Mammary epithelial cell (primary cell): Measurements from ENCODE around the gene MLLT10.

Source experiments
- EZH2 ChIP-seq: IDR thresholded peaks from 2 replicates; pipeline ENCODE4 v1.6.1; 2012; ENCODE audit warnings: low read length, inconsistent platforms, borderline replicate concordance
- TF ChIP-seq, protein P1 (sequence below), 2 donors: IDR thresholded peaks in 1 of 2; conservative IDR thresholded peaks in 1 of 2; 2 replicates each; pipeline ENCODE4 v1.5.1; 2011 to 2012; ENCODE audit warnings: inconsistent platforms in 2 of 2, low read length in 2 of 2, mild to moderate bottlenecking in 2 of 2, control low read depth in 1 of 2, low read depth in 1 of 2; ENCODE audit not compliant: insufficient read depth in 1 of 2; ENCODE audit errors: extremely low read depth in 1 of 2

DNA sequence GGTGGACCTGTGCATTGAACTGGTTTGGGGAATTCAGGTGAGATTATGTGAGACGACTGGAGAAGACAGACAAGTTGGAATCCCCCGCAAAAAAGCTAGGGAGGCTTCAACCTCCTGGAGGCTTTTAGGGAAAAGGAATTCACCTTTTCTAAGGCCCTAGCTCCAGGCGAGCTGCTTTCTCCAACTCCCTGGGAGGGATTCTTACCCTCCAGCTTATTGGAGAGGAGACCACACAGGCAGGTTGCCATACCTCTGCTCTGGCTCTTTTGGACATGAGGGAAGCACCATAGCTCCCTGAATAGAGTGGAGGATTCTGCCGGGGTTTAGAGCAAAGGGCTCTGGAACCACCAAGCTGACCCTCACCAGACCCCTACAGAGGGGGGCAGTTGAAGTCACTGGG lies 213.8 kb downstream of the MLLT10 start:
- TF ChIP-seq, protein P1, sequence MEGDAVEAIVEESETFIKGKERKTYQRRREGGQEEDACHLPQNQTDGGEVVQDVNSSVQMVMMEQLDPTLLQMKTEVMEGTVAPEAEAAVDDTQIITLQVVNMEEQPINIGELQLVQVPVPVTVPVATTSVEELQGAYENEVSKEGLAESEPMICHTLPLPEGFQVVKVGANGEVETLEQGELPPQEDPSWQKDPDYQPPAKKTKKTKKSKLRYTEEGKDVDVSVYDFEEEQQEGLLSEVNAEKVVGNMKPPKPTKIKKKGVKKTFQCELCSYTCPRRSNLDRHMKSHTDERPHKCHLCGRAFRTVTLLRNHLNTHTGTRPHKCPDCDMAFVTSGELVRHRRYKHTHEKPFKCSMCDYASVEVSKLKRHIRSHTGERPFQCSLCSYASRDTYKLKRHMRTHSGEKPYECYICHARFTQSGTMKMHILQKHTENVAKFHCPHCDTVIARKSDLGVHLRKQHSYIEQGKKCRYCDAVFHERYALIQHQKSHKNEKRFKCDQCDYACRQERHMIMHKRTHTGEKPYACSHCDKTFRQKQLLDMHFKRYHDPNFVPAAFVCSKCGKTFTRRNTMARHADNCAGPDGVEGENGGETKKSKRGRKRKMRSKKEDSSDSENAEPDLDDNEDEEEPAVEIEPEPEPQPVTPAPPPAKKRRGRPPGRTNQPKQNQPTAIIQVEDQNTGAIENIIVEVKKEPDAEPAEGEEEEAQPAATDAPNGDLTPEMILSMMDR (conservative IDR thresholded peaks at IDR 0.05 in 1 of 2, IDR thresholded peaks at IDR 0.05 in 1 of 2; ENCODE audit: extremely low read depth in 1 of 2, insufficient read depth in 1 of 2, low read depth in 1 of 2, low read length in 2 of 2) = no peak
- TF ChIP-seq EZH2 = no peak
